GM18907 (cell line): ENCODE results near the gene ACP6.
"Not testable (repeated sequence)": the region's sequence is repeated elsewhere in the genome, so short reads cannot be mapped to it uniquely, and the experiment has no call there.

ENCODE experiments used
- ATAC-seq: cut with Tn5 transposase; IDR thresholded peaks from one replicate; pipeline ENCODE4 v1.9.1; 2021; ENCODE audit warnings: mild to moderate bottlenecking, moderate library complexity; ENCODE audit not compliant: unreplicated experiment

The ACP6 gene

DNA sequence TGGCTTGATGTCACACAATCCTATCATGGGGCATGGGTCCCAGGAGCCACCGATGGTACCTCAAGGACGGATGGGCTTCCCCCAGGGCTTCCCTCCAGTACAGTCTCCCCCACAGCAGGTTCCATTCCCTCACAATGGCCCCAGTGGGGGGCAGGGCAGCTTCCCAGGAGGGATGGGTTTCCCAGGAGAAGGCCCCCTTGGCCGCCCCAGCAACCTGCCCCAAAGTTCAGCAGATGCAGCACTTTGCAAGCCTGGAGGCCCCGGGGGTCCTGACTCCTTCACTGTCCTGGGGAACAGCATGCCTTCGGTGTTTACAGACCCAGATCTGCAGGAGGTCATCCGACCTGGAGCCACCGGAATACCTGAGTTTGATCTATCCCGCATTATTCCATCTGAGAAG, 46.3 kb downstream of the ACP6 start:
- ATAC-seq: no peak

DNA sequence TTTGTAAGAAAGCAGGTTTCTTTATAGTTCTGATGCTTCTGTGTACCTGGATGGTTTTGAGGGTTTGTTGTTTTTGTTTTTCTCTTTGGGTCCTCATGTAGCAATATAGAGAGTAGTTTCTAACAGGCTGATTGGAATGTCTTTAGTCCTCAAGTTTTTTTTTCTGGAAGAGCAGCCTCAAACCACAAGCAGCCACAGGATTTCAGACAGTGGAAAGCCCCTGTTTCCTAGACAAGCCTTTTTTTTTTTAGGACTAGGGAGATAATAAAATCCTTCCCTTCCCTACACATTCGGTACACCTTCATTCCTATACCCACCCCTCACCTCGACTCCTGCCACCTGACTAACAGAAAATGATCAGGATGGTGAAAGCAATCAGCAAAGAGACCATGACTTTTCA, 47.6 kb downstream of the ACP6 start:
- no peak for ATAC-seq

DNA sequence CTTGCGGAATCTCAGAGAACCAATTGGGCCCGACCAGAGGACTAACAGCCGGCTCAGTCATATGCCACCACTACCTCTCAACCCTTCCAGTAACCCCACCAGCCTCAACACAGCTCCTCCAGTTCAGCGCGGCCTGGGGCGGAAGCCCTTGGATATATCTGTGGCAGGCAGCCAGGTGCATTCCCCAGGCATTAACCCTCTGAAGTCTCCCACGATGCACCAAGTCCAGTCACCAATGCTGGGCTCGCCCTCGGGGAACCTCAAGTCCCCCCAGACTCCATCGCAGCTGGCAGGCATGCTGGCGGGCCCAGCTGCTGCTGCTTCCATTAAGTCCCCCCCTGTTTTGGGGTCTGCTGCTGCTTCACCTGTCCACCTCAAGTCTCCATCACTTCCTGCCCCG, 49.8 kb downstream of the ACP6 start:
- no peak for ATAC-seq

DNA sequence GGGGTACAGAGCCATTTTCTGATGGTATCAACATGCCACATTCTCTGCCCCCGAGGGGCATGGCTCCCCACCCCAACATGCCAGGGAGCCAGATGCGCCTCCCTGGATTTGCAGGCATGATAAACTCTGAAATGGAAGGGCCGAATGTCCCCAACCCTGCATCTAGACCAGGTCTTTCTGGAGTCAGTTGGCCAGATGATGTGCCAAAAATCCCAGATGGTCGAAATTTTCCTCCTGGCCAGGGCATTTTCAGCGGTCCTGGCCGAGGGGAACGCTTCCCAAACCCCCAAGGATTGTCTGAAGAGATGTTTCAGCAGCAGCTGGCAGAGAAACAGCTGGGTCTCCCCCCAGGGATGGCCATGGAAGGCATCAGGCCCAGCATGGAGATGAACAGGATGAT, 50.6 kb downstream of the ACP6 start:
- no peak for ATAC-seq

DNA sequence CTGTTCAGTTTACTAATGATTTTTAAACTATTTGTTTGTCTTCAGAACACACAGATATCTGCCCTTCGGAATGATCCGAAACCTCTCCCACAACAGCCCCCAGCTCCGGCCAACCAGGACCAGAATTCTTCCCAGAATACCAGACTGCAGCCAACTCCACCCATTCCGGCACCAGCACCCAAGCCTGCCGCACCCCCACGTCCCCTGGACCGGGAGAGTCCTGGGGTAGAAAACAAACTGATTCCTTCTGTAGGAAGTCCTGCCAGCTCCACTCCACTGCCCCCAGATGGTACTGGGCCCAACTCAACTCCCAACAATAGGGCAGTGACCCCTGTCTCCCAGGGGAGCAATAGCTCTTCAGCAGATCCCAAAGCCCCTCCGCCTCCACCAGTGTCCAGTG, 51.6 kb downstream of the ACP6 start:
- no peak for ATAC-seq

GRCh38 chr1:147618077-147618569, 52.2 kb downstream of the ACP6 start:
- no peak for ATAC-seq

- not testable (repeated sequence) for ATAC-seq
Observed at GRCh38 chr1:147614966-147615365, 55.4 kb downstream of the ACP6 start.

- no peak for ATAC-seq
Observed at GRCh38 chr1:147613506-147613905, 56.8 kb downstream of the ACP6 start.

GRCh38 chr1:147612366-147612765, 58.0 kb downstream of the ACP6 start:
- no peak for ATAC-seq

DNA sequence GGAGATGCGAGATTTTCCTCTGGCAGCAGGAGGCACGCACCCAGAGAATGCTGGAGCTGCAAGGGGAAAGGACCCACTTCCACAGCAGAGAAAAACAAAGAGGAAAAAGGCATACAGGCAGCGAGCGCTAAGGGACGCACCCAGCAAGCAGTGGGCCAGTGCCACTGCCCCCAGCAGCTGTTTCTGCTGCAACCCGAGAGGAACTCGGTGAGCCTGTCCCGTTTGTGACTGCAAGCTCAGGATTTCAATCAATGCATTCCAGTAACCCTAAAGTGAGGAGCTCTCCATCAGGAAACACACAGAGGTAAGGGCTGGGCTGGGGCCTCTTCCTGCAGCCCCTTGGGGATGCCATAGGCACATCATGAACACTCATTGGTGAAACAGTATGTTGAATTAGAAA, 58.7 kb downstream of the ACP6 start:
- no peak for ATAC-seq

DNA sequence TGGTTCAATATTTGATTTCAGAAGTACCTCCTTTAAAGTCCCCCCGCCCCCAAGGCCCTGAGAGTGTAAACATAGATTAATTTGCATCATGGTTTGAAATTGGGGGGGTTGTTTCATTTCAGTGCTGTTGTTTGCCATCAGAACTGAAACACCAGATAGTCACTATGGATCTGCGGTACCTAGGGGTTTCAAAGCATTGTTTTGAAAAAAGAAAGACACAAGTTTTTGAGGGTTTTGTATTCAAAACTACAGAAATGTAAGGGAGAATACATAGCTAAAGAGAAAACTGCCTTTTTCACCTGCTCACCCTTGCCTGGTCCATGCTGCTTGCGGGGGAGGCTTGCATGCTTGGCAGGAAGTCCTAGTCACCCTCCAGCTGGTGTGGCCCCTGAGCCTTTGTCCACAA, 59.3 kb downstream of the ACP6 start:
- ATAC-seq: peak; percentile 70

DNA sequence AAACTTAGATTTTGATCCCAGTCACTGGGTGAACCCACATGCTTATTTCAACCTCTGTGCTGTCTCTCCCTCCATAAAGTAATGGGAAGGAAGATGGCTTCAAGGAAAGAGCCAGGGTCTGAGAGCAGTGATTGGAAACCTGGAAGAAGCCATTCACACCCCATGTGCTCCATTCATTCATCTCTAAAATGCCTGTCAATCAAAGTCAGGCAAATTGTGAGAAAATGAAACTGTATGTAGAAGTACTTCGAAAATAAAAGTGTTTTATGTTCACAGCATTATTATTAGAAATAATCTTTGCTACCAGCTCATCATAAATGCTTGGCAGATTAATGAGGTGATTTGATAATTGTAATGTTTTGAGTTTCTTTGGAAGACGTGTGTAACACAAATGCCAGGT, 61.0 kb downstream of the ACP6 start:
- ATAC-seq: no peak

- ATAC-seq: no peak
Observed at GRCh38 chr1:147608596-147608995, 61.7 kb downstream of the ACP6 start.

DNA sequence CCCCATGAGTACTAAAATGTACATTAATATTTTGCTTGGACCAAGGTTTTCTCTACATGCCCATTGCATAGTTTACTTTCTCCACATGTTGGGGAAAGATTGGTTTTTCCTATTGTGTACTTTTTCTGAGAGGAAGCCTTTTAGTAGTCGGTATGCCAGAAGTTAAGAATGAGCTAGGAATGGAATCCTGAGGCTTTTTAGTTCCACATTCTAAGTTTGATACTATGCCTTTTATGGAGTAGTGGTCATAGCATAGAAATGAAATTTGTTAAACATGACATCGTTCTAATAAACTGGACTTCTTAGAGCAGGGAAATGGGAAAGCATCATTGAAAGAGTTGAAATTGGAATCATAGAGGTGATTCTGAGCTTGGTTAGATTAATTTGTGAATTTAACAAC, 64.7 kb downstream of the ACP6 start:
- no peak for ATAC-seq

DNA sequence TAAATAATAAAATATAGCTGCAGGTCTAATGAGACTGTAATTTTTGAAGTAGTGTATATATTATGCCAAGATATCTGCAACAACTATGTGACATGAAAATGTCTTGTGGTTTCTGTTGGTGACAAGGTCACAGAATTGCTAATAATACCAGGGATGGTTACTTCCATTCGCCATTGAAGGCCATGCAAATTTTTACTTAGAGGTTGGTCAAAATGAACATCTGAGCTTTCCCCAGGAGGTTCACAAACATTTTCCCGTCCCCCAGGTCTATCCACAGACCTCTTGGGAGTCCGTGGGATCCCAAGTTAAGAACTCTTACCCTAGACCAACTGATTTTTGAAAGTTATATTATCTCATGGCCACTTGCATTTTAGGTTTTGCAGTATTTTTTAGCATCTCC, 66.3 kb downstream of the ACP6 start:
- no peak for ATAC-seq

GRCh38 chr1:147600119-147601111, 69.9 kb downstream of the ACP6 start:
- ATAC-seq: no peak

GRCh38 chr1:147599362-147600118, 70.8 kb downstream of the ACP6 start:
- peak; percentile 83 for ATAC-seq

DNA sequence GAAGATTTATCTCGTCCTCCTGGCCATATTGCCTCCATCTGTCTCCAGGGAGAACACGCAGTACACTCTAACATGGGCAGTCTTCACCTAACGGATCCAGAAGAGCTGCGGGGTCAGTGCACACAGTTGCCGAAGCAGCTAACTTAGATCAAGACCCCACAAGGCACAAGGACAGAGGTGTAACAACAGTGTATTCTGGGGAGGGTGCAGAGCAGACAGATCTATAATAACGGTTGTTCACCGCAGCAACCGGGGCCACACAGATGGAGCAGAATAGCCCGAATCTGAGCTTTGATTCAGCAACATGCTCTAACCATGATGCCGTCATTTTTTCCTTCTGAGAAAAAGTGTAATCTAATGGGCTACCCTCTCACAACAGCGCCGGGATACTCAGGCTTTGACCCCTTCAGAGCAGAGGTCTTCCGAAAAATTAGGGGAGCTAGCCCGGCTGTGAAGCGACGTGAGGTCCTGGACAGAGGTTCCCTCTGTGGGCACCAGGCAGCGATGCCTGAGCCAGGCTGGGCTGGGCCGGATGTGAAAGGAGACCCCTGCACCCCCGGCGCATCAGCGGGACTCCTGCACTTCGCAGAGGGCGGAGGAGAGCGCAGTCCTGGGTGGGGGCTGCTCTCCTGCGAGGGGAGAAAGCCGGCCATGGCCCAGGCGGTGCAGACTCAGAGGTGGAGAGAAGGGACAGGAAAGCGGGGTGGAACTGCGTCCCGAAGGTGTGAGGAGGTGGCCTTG, 71.5 kb downstream of the ACP6 start:
- peak; percentile 23 for ATAC-seq

GRCh38 chr1:147597010-147597409, 73.3 kb downstream of the ACP6 start:
- no peak for ATAC-seq
